Right lobe of liver (tissue), 4 donors: Measurements from ENCODE around the gene RSAD2.

Experiments used
- CTCF ChIP-seq, 4 donors: fragments of 200-600 bp in 3 of 4; fragments of 450-650 bp in 1 of 4; IDR thresholded peaks; one replicate each; pipeline versions ENCODE4 v1.5.1 to v1.8.0; 2016 to 2022; ENCODE audit warnings: antibody characterized with exemption in 4 of 4, mild to moderate bottlenecking in 2 of 4
- POLR2A ChIP-seq: fragments of 450-650 bp; IDR thresholded peaks from one replicate; pipeline ENCODE4 v1.6.1; 2017; ENCODE audit warnings: antibody characterized with exemption, mild to moderate bottlenecking
- donor health status: DM: no; HTN: no; CAD: no.
- donor health status: DM: no; HTN: no; CAD: no.
- donor health status: DM: no; HTN: yes; CAD: no.

- TF ChIP-seq CTCF (IDR thresholded peaks at IDR 0.05) (no peak), POLR2A (no peak)
These were observed 60.0 kb downstream of the RSAD2 start for GRCh38 chr2:6937582-6937981.
